AG09319 (cell line): Measurements from ENCODE around the gene SERP1.

ENCODE experiments used
- DNase-seq: peaks from one replicate; pipeline ENCODE4 v3.0.0-alpha.2; 2010; ENCODE audit warnings: low read depth; ENCODE audit errors: extremely low read depth
- TF ChIP-seq, protein P1 (sequence below): IDR thresholded peaks from 2 replicates; pipeline ENCODE4 v1.5.1; 2011; ENCODE audit warnings: low read depth, mild to moderate bottlenecking, inconsistent platforms, low read length, moderate library complexity

Gene SERP1

DNA sequence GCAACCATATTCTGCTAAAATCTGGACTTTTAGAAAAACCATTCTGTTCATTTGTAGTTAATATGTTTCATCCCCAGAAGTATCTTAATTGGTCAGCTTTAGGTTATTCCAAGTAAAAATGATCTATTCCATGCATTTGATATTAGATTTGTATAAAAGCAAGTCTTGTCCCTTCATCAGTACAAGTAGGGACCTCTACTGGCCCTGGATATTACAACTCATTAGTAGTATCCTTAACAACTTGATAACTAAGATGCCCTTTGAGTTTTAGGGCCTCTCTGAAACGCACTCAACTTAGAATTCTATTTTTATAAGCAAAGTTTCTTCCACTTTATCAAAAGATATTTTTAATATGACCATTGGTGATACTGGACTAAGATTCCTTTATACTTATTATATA, 31.6 kb upstream of the SERP1 start:
- TF ChIP-seq, protein P1, sequence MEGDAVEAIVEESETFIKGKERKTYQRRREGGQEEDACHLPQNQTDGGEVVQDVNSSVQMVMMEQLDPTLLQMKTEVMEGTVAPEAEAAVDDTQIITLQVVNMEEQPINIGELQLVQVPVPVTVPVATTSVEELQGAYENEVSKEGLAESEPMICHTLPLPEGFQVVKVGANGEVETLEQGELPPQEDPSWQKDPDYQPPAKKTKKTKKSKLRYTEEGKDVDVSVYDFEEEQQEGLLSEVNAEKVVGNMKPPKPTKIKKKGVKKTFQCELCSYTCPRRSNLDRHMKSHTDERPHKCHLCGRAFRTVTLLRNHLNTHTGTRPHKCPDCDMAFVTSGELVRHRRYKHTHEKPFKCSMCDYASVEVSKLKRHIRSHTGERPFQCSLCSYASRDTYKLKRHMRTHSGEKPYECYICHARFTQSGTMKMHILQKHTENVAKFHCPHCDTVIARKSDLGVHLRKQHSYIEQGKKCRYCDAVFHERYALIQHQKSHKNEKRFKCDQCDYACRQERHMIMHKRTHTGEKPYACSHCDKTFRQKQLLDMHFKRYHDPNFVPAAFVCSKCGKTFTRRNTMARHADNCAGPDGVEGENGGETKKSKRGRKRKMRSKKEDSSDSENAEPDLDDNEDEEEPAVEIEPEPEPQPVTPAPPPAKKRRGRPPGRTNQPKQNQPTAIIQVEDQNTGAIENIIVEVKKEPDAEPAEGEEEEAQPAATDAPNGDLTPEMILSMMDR: no peak; the same call in 1 of the 2 replicates
- DNase-seq: no peak

- TF ChIP-seq, protein P1: no peak
- no peak for DNase-seq
Observed at GRCh38 chr3:150567328-150567727, 21.0 kb upstream of the SERP1 start.

GRCh38 chr3:150564243-150564642, 17.9 kb upstream of the SERP1 start:
- DNase-seq: no peak
- TF ChIP-seq, protein P1: no peak

- TF ChIP-seq, protein P1: no peak
- no peak for DNase-seq
Observed at GRCh38 chr3:150557725-150558124, 11.4 kb upstream of the SERP1 start.

- TF ChIP-seq, protein P1: no peak
- no peak for DNase-seq
Observed at GRCh38 chr3:150556792-150557191, 10.5 kb upstream of the SERP1 start.

DNA sequence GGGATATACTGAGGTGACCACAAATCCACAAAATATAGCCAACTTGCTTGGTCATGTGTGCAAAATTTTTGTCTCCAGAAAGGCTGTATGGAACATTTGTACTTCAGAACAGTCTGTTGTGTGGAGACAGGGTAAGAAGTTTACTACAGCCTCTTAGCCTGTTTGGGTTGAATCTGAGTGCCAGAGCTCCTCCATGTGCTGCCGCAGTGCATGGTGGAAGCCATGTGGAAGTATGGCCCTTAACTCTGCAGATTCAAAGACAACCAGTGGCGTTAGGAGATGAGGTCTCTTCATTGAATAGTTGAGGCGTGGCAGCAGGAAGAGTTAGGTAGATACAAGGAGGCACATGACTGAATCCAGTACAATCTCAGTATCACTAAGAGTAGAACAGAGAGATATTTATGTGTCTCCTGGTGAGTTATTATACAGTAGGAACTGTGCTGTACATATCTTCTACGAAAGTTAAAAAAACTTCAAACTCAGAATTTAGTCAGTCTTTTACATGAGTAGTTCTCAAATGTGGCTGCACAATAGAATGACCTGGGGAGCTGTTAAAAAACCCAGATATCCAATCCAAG, 9.7 kb upstream of the SERP1 start:
- TF ChIP-seq, protein P1: no peak
- DNase-seq: no peak

GRCh38 chr3:150547045-150547741, 897 bp upstream of the SERP1 start:
- TF ChIP-seq, protein P1: no peak
- no peak for DNase-seq
